Epithelial cell of esophagus (primary cell): ENCODE results near the gene PAQR8.

Experiments
- DNase-seq: peaks from one replicate; pipeline ENCODE4 v3.0.0; 2010; ENCODE audit warnings: low read depth
- H3K4me3 ChIP-seq: 2 replicates; pipeline ENCODE4 v1.5.1; 2011; ENCODE audit warnings: mild to moderate bottlenecking, low read length, control low read depth
- TF ChIP-seq, protein P1 (sequence below): IDR thresholded peaks from 2 replicates; pipeline ENCODE4 v1.5.1; 2011; ENCODE audit warnings: low read depth, mild to moderate bottlenecking, low read length, control low read depth, inconsistent platforms; ENCODE audit not compliant: insufficient read depth; ENCODE audit errors: missing control alignments

PAQR8 gene, protein sequence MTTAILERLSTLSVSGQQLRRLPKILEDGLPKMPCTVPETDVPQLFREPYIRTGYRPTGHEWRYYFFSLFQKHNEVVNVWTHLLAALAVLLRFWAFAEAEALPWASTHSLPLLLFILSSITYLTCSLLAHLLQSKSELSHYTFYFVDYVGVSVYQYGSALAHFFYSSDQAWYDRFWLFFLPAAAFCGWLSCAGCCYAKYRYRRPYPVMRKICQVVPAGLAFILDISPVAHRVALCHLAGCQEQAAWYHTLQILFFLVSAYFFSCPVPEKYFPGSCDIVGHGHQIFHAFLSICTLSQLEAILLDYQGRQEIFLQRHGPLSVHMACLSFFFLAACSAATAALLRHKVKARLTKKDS

DNA sequence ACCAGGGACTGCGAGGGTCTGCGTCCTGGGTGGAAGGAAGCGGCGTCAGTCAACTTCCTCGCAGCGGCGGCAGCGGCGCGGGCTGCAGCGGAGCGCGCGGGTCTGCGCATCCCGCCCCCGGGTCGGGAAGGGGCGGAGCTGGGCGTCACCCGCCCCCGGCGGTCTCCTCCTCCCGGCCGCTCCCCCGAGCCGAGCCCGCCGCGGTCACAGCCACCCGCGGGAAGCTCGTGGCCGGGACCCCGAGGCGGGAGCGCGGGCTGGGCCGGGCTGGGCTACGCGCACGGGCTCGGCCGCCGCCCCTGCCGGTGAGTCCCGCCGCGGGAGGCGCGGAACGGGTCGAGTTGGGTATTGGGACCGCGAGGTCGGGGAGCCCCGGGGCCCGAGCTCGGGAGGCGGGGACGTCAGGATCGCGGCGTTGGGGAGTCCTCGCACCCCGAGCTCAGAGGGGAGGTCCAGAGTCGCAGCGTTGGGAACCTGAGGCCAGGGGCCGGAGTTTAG, at the start of gene PAQR8:
Gene PAQR8, plus strand, starts transcription at position 207 of the 498 bp plus-strand sequence. CDS start 41,063 bp downstream, outside the sequence.
- DNase-seq: peak; percentile 53
- TF ChIP-seq, protein P1, sequence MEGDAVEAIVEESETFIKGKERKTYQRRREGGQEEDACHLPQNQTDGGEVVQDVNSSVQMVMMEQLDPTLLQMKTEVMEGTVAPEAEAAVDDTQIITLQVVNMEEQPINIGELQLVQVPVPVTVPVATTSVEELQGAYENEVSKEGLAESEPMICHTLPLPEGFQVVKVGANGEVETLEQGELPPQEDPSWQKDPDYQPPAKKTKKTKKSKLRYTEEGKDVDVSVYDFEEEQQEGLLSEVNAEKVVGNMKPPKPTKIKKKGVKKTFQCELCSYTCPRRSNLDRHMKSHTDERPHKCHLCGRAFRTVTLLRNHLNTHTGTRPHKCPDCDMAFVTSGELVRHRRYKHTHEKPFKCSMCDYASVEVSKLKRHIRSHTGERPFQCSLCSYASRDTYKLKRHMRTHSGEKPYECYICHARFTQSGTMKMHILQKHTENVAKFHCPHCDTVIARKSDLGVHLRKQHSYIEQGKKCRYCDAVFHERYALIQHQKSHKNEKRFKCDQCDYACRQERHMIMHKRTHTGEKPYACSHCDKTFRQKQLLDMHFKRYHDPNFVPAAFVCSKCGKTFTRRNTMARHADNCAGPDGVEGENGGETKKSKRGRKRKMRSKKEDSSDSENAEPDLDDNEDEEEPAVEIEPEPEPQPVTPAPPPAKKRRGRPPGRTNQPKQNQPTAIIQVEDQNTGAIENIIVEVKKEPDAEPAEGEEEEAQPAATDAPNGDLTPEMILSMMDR: no peak
- H3K4me3 ChIP-seq: peak within 1 kb of the TSS; percentile 72

DNA sequence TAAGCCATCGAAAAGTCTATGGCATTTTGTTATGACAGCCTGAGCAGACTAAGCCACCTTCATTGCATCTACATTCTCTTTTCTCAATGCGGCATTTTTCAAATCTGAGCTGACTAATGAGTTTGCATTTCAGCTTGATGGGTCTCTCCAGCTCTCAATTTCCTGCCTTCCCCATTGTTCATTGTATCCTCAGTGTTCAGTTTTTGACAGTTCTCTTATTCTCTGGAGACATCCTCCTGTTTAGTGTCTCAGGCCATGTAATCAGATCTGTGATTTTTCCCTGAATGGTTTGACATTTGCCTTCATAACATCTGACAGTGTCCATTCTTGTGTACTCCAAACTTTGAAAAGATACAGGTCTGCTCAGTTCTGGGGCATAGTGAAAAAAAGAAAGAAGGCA, 49.5 kb upstream of the PAQR8 start:
- TF ChIP-seq, protein P1: no peak
- no peak overlapping the region for H3K4me3 ChIP-seq
- no peak for DNase-seq

DNA sequence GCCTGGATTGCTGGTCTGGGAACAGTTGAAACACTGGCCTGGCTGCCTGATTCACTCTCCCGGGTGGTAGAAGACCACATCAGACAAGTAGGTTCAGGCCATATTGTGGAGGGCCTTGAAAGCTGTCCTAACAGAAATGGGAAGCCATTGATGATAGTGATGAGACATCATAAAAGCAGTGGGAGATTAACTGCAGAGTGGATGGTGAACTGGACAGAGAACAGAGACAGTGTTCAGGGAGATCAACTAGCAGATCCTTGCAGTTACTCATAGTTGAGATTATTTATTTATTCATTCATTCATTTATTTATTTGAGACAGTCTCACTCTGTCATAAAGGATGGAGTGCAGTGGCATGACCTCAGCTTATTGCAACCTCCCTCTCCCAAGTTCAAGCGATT, 47.2 kb upstream of the PAQR8 start:
- no peak overlapping the region for H3K4me3 ChIP-seq
- TF ChIP-seq, protein P1: no peak
- no peak for DNase-seq

DNA sequence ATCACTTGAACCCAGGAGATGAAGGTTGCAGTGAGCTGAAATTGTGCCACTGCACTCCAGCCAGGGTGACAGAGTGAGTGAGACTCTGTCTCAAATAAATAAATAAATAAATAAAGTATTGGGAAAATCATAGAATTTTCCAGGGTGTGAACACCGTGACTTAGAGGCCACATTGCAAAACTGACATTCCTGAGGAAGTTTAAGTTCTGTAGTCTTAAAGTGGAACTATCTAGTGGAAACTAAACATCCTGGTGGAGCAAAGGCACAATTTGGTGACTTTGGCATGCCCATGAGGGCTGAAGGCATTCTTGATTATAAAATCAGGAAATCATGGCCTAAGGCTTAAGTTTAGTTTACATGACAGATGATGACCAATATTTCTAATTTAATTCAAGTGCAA, 44.7 kb upstream of the PAQR8 start:
- no peak overlapping the region for H3K4me3 ChIP-seq
- TF ChIP-seq, protein P1: no peak
- DNase-seq: no peak

DNA sequence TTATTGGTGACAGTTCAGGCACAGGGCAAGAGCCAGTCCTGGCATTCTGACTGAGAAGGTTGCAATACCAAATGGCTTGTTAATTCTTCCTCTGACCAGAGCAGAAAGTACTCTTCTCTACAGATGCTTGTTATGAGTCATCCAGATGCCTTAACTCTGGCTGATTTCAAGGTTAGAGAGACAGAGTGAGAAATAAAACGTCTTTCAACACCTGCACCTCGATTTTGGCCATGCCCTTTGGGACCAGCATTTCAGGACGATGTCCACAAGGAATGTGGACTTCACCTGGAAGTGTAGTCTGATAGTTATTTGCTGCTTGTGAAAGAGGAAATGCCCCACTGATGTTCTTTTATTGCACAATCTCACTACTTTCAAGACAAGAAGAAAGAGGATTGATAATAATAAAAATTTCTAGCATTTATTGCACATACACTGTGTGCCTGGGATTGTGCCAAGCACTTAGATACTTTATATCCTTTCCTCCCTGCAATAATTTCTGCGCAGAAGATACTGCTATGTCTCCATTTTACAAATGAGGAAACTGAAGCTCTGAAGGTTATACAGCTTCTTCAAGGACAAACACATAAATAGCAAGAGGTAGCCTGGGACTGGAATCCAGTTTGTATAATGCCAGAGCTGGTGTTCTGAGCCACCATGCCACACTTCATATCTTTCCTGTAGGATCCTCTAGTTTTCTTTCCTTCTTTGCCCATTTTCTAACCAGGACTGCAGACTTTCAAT, 43.9 kb upstream of the PAQR8 start:
- DNase-seq: peak; percentile 45

DNA sequence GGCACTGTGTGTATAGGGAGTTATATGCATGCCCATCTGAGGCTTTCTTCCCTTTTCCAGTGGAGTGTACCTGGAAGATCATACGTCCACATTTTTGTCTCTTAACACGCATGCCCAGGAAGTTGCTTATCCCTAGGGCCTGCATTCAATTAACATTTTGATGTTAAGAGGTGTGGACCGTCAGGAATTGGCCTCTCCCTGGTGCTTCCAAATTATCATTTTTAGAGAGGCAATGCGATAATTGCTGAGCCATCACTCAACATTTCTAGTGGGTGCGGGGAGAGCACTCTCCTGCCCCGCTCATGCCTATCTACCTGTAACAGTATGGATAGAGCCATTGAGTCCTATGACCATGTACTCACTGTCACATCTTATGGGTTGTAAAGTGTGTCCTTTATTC, 37.8 kb upstream of the PAQR8 start:
- no peak for DNase-seq
- H3K4me3 ChIP-seq: no peak overlapping the region
- TF ChIP-seq, protein P1: no peak

More for the DNA sequence above, 43.9 kb upstream of the PAQR8 start:
- H3K4me3 ChIP-seq: no peak overlapping the region
- TF ChIP-seq, protein P1: no peak
